GM19099 (cell line): ENCODE results near the gene RABGAP1L.

ENCODE experiments used
- POLR2A ChIP-seq: IDR thresholded peaks from 3 replicates; pipeline ENCODE4 v1.6.1; 2011; ENCODE audit warnings: low read depth; ENCODE audit not compliant: insufficient read length; ENCODE audit errors: extremely low read depth

RABGAP1L gene

DNA sequence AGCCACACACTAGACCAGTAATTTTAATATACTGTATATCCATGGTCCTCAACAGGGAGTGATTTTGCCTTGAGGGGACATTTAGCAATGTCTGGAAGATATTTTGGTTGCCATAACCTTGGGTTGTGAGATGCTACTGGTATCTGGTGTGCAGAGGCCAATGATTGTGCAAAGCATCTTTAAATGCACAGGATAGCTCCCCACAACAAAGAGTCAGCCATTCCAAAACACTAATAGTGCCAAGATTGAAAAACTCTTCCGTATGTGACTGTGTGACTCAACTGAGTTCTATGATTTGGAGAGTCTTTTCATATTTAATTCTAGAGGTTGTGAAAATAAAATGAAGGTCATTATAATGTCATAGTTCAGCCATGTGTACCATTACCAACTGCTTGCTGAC, 699.0 kb downstream of the RABGAP1L start:
- no peak for TF ChIP-seq POLR2A

DNA sequence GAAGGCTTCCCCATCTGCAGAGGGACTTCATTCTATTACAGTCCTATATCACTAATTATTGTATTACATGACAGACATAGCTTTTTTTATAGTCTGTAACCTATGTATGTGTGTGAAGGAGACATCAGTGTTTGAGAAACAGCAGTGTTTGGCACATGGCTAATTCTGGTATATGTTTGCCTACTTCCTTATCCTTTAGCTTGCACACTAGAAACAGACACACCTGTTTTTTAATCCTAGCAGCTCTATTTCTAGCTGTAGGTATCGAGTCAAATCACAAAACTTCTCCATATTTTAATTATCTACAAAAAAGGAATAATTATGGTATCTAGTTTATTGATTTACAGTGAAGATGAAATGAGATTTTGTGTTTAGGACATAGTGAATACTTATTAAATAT, 711.0 kb downstream of the RABGAP1L start:
- TF ChIP-seq POLR2A: no peak

DNA sequence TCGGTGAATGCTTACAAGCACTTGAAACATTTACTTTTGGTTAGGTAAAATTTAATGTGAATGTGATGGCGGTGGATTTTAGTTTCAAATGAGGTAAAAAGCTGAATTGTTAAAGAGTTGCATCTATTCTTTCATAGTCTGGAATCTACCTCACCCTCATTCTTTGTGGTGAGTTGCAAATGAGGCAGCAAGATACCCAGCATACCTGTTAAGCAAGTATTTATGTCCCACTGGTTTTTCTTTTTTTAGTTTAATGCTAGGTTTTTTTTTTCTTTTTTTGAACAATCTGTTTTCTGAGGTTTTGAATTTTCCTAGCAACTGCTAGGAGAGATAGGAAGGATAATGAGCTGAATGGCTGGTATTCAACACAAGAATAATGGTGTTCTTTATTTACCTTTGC, 712.6 kb downstream of the RABGAP1L start:
- TF ChIP-seq POLR2A: no peak

DNA sequence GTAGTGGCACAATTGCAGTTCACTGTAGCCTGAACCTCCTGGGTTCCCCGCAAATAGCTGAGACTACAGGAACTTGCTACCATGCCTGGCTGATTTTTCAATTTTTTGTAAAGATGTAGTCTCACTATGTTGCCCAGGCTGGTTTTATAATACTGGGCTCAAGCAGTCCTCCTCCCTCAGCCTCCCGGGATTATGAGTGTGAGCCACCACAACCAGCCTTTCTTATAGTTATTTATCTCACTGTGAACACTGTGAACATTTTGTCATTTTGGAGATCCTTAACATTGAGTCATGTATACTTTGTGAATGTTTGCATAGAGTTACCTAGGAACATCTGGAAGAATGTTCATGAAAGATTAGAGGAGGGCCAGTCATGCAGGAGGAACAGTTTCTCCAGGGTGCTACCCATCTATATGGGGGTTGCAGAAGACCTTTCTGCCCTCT, 713.3 kb downstream of the RABGAP1L start:
- no peak for TF ChIP-seq POLR2A

DNA sequence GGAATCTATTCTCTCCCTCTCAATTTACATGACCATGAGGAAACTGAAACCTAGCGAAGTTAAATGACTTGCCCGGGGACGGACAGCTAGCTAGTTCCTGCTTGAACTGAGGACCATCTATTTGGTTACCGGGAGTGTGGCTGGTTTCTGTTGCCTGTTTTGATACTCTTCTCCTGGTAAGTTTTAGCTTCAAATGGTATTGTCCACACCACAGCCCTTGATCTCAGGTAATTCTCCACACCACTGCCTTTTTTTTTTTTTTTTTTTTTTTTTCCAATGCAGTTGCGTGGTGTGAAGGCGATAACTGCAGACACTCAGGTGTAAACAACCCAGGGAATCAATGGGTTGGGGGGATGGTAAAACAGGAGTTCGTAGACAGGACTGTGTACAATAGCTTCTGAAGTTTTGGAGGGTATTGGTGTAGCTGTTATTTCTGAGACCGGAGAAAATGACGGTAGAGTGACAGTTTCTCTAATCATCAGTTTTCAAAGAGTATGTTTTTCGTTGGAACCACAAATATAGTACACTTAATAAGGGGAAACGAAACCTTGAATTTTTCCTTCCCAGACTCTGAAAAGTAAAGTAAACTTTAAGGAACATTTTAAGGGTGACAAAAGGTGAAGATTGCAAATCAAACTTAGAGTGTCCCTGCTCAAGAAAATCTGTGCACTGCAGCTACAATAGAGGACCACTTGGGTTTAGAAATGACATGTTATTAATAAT, 715.2 kb downstream of the RABGAP1L start:
- TF ChIP-seq POLR2A: no peak

DNA sequence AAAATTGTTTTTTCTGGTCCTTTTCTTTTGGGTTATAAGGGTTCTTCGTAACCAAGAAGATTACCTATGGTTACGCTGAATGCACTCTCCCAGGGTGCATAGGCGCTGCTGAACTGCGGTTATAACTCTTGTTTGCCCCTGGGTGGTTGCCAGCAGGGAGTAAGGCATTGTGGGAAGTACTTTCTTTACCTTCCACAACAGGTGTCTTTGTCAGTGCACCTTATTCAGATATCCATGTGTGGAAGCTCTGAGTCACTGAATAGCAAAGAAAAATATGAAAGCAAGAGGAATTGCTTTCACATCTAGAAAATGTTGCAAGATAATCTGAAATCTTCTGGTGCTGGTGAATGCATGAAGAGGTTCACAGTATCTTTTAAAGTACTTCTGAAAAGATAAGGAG, 716.0 kb downstream of the RABGAP1L start:
- no peak for TF ChIP-seq POLR2A

DNA sequence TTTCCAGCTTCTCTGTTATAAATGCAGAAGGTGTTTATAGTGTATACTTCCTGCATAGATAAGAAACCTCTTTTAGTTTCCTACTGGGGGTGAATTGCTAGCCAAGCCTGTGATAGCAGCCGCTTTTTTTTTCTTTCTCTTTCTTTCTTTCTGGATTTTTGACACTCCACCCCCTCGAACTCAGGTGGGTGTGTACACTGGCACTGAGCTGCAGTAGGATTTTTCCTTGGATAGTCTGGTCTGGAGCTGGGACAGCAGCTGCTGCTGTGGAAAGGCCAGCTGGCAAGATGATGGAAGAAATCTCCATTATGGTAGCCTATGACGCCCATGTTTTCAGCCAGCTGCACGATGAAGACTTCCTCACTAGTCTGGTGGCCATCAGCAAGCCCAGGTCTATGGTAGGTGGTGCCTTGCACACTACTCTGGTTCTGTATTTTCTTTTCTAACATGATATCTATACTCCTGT, 717.9 kb downstream of the RABGAP1L start:
- TF ChIP-seq POLR2A: no peak

DNA sequence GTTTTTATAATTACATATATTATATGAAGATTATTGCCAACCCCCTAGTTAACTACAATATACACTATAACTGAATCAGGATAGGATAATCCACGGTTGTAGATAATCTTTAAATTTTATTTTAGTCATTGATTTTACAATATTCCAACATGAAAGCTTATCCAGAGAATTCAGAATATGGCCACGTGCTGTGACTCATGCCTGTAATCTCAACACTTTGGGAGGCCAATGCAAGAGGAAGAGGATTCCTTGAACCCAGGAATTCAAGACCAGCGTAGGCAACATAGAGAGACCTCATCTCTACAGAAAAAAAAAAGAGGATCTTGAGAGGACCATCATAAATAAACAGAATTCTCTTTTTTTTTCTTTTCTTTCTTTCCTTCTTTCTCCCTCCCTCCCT, 720.9 kb downstream of the RABGAP1L start:
- no peak for TF ChIP-seq POLR2A

DNA sequence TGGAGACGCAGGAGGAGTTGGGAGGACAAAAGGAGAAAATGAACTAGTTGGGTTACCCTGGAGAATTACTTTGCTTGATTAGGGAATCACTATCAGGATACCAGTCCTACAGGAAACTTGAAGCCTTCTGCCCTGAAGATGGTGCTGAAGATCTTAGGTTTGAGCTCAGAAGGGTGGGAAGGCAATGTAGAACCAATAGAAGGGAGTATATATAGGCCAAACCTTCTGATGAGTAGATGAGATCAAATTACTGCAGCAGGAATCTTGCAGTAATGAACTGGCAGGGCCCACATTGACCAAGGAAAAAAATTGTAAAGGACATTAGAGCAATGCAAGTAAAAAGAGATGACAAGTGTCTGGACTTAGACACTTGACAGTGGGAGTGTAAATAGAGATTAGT, 724.1 kb downstream of the RABGAP1L start:
- TF ChIP-seq POLR2A: no peak

DNA sequence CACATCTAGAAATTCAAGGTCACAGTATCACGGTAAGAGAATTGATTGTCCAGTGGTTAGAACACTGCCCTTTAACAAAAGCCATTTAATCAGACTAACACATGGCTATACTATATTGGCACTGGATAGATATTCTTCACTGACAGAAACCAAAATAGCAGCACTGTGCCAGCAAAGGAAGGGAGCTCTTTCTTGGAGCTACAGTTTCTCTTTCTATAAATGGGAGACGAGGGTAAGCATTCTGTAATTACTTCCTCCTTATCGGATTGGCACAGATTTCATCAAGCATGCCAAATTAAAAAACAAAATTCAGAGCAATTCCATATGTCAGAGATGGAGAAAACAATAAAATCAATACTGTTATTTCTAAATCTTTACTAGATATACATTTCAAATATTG, 724.7 kb downstream of the RABGAP1L start:
- no peak for TF ChIP-seq POLR2A

DNA sequence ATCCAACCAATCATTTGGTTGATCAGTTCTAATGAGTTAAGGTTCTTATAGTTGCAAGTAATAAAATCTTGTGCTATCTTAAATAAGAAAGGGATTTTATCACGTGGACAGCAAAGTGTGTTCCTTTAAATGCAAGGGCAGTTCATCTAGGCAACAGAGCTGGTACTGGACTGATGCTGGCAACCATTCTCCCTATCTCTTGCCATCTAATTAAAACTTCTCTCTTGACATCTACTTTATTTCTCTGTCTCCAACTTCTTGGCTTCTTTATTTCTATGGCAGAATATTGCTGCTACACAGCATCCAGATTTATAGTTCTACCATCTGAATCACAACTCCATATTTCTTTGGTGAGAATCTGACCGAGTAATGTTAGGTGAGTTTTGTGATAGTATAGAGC, 725.2 kb downstream of the RABGAP1L start:
- TF ChIP-seq POLR2A: no peak

DNA sequence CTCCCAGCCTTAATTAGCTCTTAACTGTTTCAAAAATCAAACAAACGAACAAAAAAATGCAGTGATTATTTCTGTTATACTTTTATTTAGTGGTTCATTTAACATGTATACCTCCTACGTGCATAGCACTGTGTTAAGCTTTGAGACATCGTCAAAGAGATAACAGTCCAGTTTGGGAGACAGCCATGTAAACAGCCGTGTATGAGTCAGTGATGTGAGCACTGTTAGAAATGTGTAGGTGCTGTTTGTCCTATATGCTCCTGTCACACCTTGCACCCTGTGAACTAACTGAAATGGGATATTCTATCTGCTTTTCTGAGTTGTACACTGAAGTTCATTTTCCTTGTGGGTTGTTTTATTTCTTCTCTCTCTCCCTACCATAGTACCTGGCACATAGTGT, 730.7 kb downstream of the RABGAP1L start:
- no peak for TF ChIP-seq POLR2A

DNA sequence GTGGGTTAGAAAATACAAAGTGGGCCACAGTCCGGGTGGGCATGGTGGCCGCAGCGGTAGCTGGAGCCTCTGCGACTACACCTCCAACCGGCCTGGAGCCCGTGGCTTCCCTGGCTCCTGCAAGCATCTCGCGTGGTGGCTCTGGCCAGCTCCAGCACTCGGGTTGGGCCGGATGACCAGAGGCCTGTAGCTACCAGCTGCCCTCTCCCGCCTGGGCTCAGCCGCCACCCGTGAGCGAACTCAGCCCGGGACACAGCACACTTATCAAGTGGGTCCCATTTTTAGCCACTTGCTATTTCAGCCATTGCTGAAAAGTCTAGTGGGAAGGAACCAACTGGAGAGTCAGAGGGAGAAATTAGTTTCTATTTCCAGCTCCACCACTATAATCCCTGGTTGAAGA, 732.7 kb downstream of the RABGAP1L start:
- no peak for TF ChIP-seq POLR2A

DNA sequence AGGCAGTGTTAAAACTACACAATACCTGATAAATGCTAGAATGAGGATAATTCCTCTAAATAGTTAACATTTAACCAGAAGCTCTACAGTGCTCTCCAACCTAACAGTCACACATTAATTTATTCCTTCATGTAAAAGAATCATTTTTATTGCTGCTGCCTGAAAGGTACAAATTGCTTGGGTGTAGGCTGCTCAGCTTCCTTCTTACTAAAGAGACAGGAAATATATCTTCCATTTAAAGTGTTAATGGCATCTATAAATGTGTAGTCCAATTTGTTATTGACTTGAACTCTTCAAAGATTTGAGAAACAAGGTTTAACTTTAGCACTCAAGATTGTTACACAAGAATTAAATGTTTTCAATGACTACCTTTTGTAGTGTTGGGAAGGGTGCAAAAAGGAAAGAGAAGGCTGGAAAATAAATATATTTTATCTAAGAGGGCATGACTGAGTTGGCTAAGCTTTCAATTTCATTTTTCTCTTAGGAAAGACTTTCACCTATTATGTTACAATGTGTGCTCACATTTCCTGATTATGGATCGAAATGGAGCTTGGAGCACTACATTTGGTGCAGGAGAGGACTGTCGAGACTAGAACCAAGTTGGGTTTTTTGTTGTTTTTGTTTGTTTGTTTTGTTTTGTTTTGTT, 734.9 kb downstream of the RABGAP1L start:
- no peak for TF ChIP-seq POLR2A

DNA sequence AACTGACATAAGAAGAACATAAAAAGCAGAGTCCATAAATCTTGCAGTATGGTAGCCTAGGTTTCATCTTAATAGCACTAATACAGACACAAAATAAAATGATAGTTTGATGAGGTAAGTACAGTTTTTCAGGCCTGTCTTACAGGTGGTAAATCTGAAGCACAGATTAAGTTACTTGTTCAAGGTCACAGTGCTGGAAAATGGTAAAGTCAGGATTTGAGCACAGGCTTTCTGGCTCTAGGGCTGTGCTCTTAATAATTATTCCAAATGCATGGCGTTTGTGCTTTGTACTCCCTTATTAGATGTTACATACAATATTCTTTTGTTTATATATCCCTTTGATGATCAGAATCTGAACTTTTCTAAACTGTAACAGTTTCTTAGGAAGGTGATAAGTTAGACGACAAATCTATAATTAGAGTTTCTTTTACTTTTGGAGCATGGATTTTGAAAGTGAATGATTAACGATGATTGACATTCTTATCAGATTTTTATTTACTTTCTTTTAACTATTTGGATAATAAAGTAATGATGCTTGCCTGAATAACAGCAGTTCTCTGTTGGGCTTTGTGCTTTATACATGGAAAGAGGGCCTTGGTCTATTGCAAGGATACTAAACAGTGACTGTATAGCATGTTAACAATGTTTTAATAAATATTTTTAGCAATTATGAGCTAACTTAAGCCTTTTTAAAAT, 738.9 kb downstream of the RABGAP1L start:
- no peak for TF ChIP-seq POLR2A

DNA sequence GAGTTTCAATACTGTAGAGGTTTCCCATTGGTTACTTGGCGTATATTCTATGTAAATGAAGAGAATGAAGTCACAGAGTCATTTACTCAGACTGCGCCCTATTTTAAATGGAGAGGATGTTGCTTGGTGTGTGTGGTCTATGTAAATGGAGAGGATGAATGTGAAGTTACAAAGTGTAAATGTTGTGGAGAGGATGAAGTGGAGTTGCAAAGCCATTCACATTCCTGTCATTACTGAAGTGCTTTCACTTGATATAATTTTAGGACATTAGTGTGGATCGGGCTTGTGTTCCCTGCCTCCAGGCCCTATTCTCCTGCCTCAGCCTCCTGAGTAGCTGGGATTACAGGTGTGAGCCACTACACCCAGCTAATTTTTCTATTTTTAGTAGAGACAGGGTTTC, 741.0 kb downstream of the RABGAP1L start:
- no peak for TF ChIP-seq POLR2A
